Suprapubic skin (tissue), 4 donors: ENCODE measurements around the gene TOR4A. TPM values are rescaled to one million over a fixed set of nuclear protein-coding genes. Genes with fewer than 3 reads are reported as not detected.

Experiments used
- DNase-seq, 2 donors: peaks; one replicate each; pipeline ENCODE4 v3.0.0-alpha.2; 2019; ENCODE audit warnings: low spot score in 2 of 2
- H3K27ac ChIP-seq: fragments of 200-600 bp; sonication (generic); one replicate; pipeline ENCODE4 v1.5.1; 2019
- H3K27me3 ChIP-seq: fragments of 200-600 bp; sonication (generic); one replicate; pipeline ENCODE4 v1.5.1; 2019
- H3K36me3 ChIP-seq: fragments of 200-600 bp; sonication (generic); one replicate; pipeline ENCODE4 v1.5.1; 2019
- H3K4me1 ChIP-seq: fragments of 200-600 bp; sonication (generic); one replicate; pipeline ENCODE4 v1.5.1; 2019
- H3K4me3 ChIP-seq: fragments of 200-600 bp; sonication (generic); one replicate; pipeline ENCODE4 v1.5.1; 2019; ENCODE audit warnings: mild to moderate bottlenecking
- H3K9me3 ChIP-seq: fragments of 200-600 bp; sonication (generic); one replicate; pipeline ENCODE4 v1.5.1; 2019
- CTCF ChIP-seq, 2 donors: fragments of 200-600 bp in 1 of 2; fragments of 450-650 bp in 1 of 2; sonication (generic) in 1 of 2; IDR thresholded peaks; one replicate each; pipeline ENCODE4 v1.5.1; 2016 to 2019; ENCODE audit warnings: antibody characterized with exemption in 2 of 2, mild to moderate bottlenecking in 1 of 2, moderate library complexity in 1 of 2
- EP300 ChIP-seq: sonication (generic); formaldehyde crosslinking; IDR thresholded peaks from one replicate; pipeline ENCODE4 v1.6.1; 2017; ENCODE audit warnings: antibody characterized with exemption
- POLR2A ChIP-seq, 2 donors: fragments of 450-650 bp; IDR thresholded peaks; one replicate each; pipeline ENCODE4 v1.6.1; 2017; ENCODE audit warnings: antibody characterized with exemption in 2 of 2, mild to moderate bottlenecking in 2 of 2, moderate library complexity in 2 of 2
- POLR2AphosphoS5 ChIP-seq, 3 donors: sonication (generic); formaldehyde crosslinking; IDR thresholded peaks; one replicate each; pipeline ENCODE4 v1.6.1; 2017; ENCODE audit warnings: antibody characterized with exemption in 3 of 3
- WGBS: methylation state at CpG from one replicate; pipeline ENCODE4 v1.1.5; 2018; 5-methylcytosine and 5-hydroxymethylcytosine counted together
- total RNA-seq, 4 donors: library from RNA; depleted of rRNA; stranded (reverse); fragments of >200 nt; gene quantifications; one replicate each; pipeline ENCODE4 v1.1.0, GENCODE V29; 2016

TOR4A gene
- total RNA-seq, 4 donors from 2014 or later, result 3.5 to 9.2 (median 4.4) TPM

GRCh38 chr9:137302449-137303150 lies 25.1 kb downstream of the TOR4A start:
- DNase-seq, result peak in 1 of 2 donors; percentile 79
- WGBS, result 0% methylated on average over 12 of the region's 78 CpGs
- H3K27me3 ChIP-seq, result peaks cover 36% of the 10 kb centered on the region

GRCh38 chr9:137303151-137303892 lies 25.8 kb downstream of the TOR4A start:
- Histone ChIP-seq H3K27me3 (peaks cover 34% of the 10 kb centered on the region), H3K9me3 (no peaks in the 10 kb centered on the region), H3K36me3 (no peaks in the 10 kb centered on the region), H3K27ac (peak overlapping the region; percentile 86), H3K4me1 (peaks cover 87% of the 10 kb centered on the region), H3K4me3 (peak overlapping the region; percentile 62)
- DNase-seq, result peak in 1 of 2 donors; percentile 75
- TF ChIP-seq CTCF (IDR thresholded peaks at IDR 0.05), result no peak
- TF ChIP-seq POLR2A (IDR thresholded peaks at IDR 0.05), result no peak
- TF ChIP-seq EP300, result no peak
- no peak for TF ChIP-seq POLR2AphosphoS5 (IDR thresholded peaks at IDR 0.05)
- 48% methylated on average over 19 of the region's 23 CpGs for WGBS

More at GRCh38 chr9:137302449-137303150, 25.1 kb downstream of the TOR4A start:
- H3K4me3 ChIP-seq, result peak overlapping the region; percentile 62
- H3K9me3 ChIP-seq, result no peaks in the 10 kb centered on the region
- peak overlapping the region; percentile 86 for H3K27ac ChIP-seq
- TF ChIP-seq CTCF (IDR thresholded peaks at IDR 0.05) (peak in 1 of 2 donors; percentile 49), POLR2AphosphoS5 (IDR thresholded peaks at IDR 0.05) (no peak), POLR2A (IDR thresholded peaks at IDR 0.05) (no peak), EP300 (no peak)
- peaks cover 85% of the 10 kb centered on the region for H3K4me1 ChIP-seq
- no peaks in the 10 kb centered on the region for H3K36me3 ChIP-seq

- Histone ChIP-seq H3K4me3 (peak overlapping the region; percentile 62), H3K27me3 (peaks cover 27% of the 10 kb centered on the region), H3K36me3 (no peaks in the 10 kb centered on the region), H3K27ac (peak overlapping the region; percentile 86), H3K4me1 (peaks cover 83% of the 10 kb centered on the region), H3K9me3 (no peaks in the 10 kb centered on the region)
- 67% methylated on average over 21 of the region's 22 CpGs for WGBS
- DNase-seq, result peak in 1 of 2 donors; percentile 67
- TF ChIP-seq POLR2AphosphoS5 (IDR thresholded peaks at IDR 0.05), result no peak
- TF ChIP-seq EP300, result no peak
- TF ChIP-seq CTCF (IDR thresholded peaks at IDR 0.05), result no peak
- no peak for TF ChIP-seq POLR2A (IDR thresholded peaks at IDR 0.05)
These were observed 26.4 kb downstream of the TOR4A start for GRCh38 chr9:137303893-137304382.

- no peaks in the 10 kb centered on the region for H3K9me3 ChIP-seq
- H3K27me3 ChIP-seq, result peaks cover 22% of the 10 kb centered on the region
- H3K4me3 ChIP-seq, result peak overlapping the region; percentile 30
- TF ChIP-seq CTCF (IDR thresholded peaks at IDR 0.05), result no peak
- TF ChIP-seq EP300, result no peak
- no peak for TF ChIP-seq POLR2A (IDR thresholded peaks at IDR 0.05)
- no peaks in the 10 kb centered on the region for H3K36me3 ChIP-seq
- peak overlapping the region; percentile 86 for H3K27ac ChIP-seq
- H3K4me1 ChIP-seq, result peaks cover 78% of the 10 kb centered on the region
- 60% methylated on average over 1 of the region's 16 CpGs for WGBS
- peak in 1 of 2 donors; percentile 70 for DNase-seq
These were observed 27.0 kb downstream of the TOR4A start for GRCh38 chr9:137304383-137305059.
